Stimulated activated CD4-positive, alpha-beta T cell treated with anti-CD3 and anti-CD28 coated beads, Interleukin-15, amount 100 ng/mL, for 48 hours (primary cell): ENCODE measurements around the gene CPSF7.
"Not testable (repeated sequence)": the region's sequence is repeated elsewhere in the genome, so short reads cannot be mapped to it uniquely, and the experiment has no call there.

ENCODE experiments used
- DNase-seq, 2 donors: peaks; one replicate each; pipeline ENCODE4 v3.0.0-alpha.2; 2020; ENCODE audit warnings: low read depth in 2 of 2

Gene CPSF7

GRCh38 chr11:61439615-61440014 lies 9.8 kb upstream of the CPSF7 start:
- DNase-seq = no peak

GRCh38 chr11:61437496-61437895 lies 7.7 kb upstream of the CPSF7 start:
- DNase-seq = no peak

GRCh38 chr11:61430839-61431238 lies 1.1 kb upstream of the CPSF7 start:
- DNase-seq = not testable (repeated sequence)

GRCh38 chr11:61429346-61429690 lies 457 bp downstream of the CPSF7 start:
- DNase-seq = peak; percentile 38 to 62

- no peak for DNase-seq
These were observed 4.2 kb downstream of the CPSF7 start for GRCh38 chr11:61425367-61426131.

- DNase-seq = no peak
These were observed 7.5 kb downstream of the CPSF7 start for GRCh38 chr11:61422226-61422625.

- no peak for DNase-seq
These were observed 11.6 kb downstream of the CPSF7 start for GRCh38 chr11:61418136-61418535.

- no peak for DNase-seq
These were observed 12.1 kb downstream of the CPSF7 start for GRCh38 chr11:61417670-61418069.

GRCh38 chr11:61416941-61417340 lies 12.8 kb downstream of the CPSF7 start:
- DNase-seq = no peak

GRCh38 chr11:61415381-61415780 lies 14.4 kb downstream of the CPSF7 start:
- DNase-seq = no peak

- no peak for DNase-seq
These were observed 15.2 kb downstream of the CPSF7 start for GRCh38 chr11:61414547-61414946.

GRCh38 chr11:61413496-61413895 lies 16.3 kb downstream of the CPSF7 start:
- DNase-seq = no peak

- no peak for DNase-seq
These were observed 18.2 kb downstream of the CPSF7 start for GRCh38 chr11:61411589-61411988.

GRCh38 chr11:61406991-61407728 lies 22.6 kb downstream of the CPSF7 start:
- no peak for DNase-seq

GRCh38 chr11:61406067-61406466 lies 23.7 kb downstream of the CPSF7 start:
- no peak for DNase-seq

- DNase-seq = no peak
These were observed 25.1 kb downstream of the CPSF7 start for GRCh38 chr11:61404641-61405040.

GRCh38 chr11:61404103-61404502 lies 25.7 kb downstream of the CPSF7 start:
- no peak for DNase-seq

- no peak for DNase-seq
These were observed 26.1 kb downstream of the CPSF7 start for GRCh38 chr11:61403658-61404057.

- DNase-seq = no peak
These were observed 28.2 kb downstream of the CPSF7 start for GRCh38 chr11:61401573-61401972.

- no peak for DNase-seq
These were observed 28.6 kb downstream of the CPSF7 start for GRCh38 chr11:61401173-61401572.

GRCh38 chr11:61392981-61393595 lies 36.7 kb downstream of the CPSF7 start:
- no peak for DNase-seq

- no peak for DNase-seq
These were observed 39.6 kb downstream of the CPSF7 start for GRCh38 chr11:61390161-61390560.
